Thoracic aorta (tissue), 2 donors: ENCODE measurements around the gene FAM72A. TPM values are rescaled to one million over a fixed set of nuclear protein-coding genes. Genes with fewer than 3 reads are reported as not detected.
A peak's percentile ranks its signal among the peaks of the same experiment; 100 is the strongest.
"Not testable (repeated sequence)": the region's sequence is repeated elsewhere in the genome, so short reads cannot be mapped to it uniquely, and the experiment has no call there.

Source experiments
- ATAC-seq: fragments of 150-250 bp; one replicate; pipeline ENCODE4 v1.8.0; 2017; ENCODE audit warnings: low read depth; ENCODE audit not compliant: insufficient number of reproducible peaks, low FRiP score
- DNase-seq: peaks from one replicate; pipeline ENCODE4 v3.0.0-alpha.2; 2020; ENCODE audit warnings: low spot score
- H3K27ac ChIP-seq, 2 donors: fragments of 200-600 bp; sonication (generic); 1 replicate in 1 of 2; 2 replicates in 1 of 2; pipeline ENCODE4 v1.5.1; 2016; ENCODE audit warnings: mild to moderate bottlenecking in 2 of 2, moderate library complexity in 2 of 2
- H3K27me3 ChIP-seq: fragments of 200-600 bp; sonication (generic); replicated peaks from 2 replicates; pipeline ENCODE4 v1.6.0; 2016; ENCODE audit warnings: mild to moderate bottlenecking; ENCODE audit not compliant: insufficient read depth
- H3K36me3 ChIP-seq: fragments of 200-600 bp; sonication (generic); one replicate; pipeline ENCODE4 v1.5.1; 2016
- H3K4me1 ChIP-seq, 2 donors: fragments of 200-600 bp; sonication (generic); 1 replicate in 1 of 2; 2 replicates in 1 of 2; pipeline versions ENCODE4 v1.5.1 to v1.6.0; 2016; ENCODE audit warnings: low read depth in 2 of 2, mild to moderate bottlenecking in 1 of 2; ENCODE audit not compliant: control insufficient read depth in 1 of 2
- H3K4me3 ChIP-seq: fragments of 200-600 bp; sonication (generic); 2 replicates; pipeline ENCODE4 v1.5.1; 2016; ENCODE audit warnings: mild to moderate bottlenecking
- H3K9me3 ChIP-seq: fragments of 200-600 bp; sonication (generic); 2 replicates; pipeline ENCODE4 v1.5.1; 2016
- total RNA-seq, 2 donors: library from RNA; depleted of rRNA; stranded (reverse); fragments of >200 nt; gene quantifications; one replicate each; pipeline versions ENCODE4 v1.1.0 to v1.2.3, GENCODE V29; 2016

FAM72A gene
- total RNA-seq, 2 donors from 2014 or later, result 2.8 to 4.9 TPM

DNA sequence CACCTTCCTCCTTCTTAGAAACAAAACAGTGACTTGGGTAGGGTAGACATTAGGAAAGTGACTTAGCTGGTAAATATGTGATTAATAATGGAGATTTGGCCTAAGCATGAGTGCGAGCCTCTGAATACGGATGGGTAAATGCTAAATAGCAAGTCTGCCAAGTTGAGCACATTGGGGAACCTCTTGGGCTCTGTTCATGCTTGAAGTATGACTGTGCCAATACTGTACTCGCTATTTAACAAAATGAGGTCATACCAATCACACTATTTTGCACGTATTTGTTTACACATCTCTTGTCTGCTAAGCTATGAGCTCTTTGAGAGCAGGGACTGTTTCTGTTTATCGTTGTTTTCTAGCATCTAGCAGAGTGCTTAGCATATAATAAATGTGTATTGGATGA is 24.2 kb upstream of the FAM72A start:
- not testable (repeated sequence) for H3K4me1 ChIP-seq, H3K27me3 ChIP-seq, H3K27ac ChIP-seq, ATAC-seq, H3K9me3 ChIP-seq, DNase-seq, H3K4me3 ChIP-seq, H3K36me3 ChIP-seq

GRCh38 chr1:206225386-206225785 is 22.7 kb upstream of the FAM72A start:
- not testable (repeated sequence) for DNase-seq, H3K4me3 ChIP-seq, H3K4me1 ChIP-seq, H3K27ac ChIP-seq, H3K36me3 ChIP-seq, ATAC-seq, H3K9me3 ChIP-seq, H3K27me3 ChIP-seq

DNA sequence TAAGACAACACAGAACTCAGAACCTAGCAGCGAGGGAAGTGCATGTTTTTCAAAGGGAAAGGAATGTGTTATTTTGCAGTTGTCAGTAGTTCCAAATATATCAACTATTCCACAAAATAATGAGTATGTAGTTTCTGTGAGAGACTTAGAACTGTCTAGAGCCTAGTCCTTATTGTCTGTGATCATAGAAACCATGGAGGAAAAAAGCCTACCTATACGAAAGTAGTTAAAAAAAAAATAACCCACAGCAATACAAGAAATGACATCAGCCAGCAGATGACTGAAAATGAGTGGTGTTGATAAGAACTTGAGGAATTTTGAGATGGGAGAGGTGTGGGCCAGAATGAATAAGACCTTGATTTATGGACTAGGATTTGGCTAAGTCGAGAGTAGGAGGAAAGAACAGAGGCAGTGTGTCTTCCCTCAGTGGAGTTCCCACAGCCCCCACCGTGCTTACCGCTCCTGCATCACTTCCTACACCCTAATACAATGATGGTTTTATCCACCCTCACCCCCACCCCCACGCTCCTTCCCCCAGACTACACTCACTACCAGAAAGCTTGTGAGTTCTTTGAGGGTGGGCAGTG is 21.6 kb upstream of the FAM72A start:
- not testable (repeated sequence) for H3K9me3 ChIP-seq, H3K36me3 ChIP-seq

DNA sequence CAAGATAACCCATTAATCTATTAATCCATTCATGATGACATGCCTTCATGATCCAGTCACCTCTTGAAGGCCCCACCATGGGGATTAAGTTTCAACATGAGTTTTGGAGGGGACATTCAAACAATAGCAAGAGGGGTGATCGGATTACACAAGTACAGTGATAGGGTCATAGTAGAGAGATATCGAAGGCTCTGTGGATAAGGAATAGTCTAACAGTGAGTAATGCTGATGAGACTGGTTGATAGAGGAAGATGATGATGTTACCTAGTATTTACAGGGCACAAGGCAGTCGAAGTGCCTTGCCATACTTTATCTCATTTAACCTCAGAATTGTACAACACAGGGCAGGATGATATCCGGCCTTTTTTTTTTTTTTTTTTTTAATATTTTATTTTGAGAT is 18.9 kb upstream of the FAM72A start:
- H3K4me1 ChIP-seq, H3K9me3 ChIP-seq, DNase-seq, H3K27me3 ChIP-seq, ATAC-seq, H3K36me3 ChIP-seq, H3K27ac ChIP-seq, H3K4me3 ChIP-seq: not testable (repeated sequence)

More for the DNA sequence above, 21.6 kb upstream of the FAM72A start:
- H3K27me3 ChIP-seq, H3K4me3 ChIP-seq, ATAC-seq, DNase-seq, H3K27ac ChIP-seq, H3K4me1 ChIP-seq: not testable (repeated sequence)

- not testable (repeated sequence) for ATAC-seq, H3K36me3 ChIP-seq, H3K4me1 ChIP-seq, H3K9me3 ChIP-seq, H3K27me3 ChIP-seq, DNase-seq
- Histone ChIP-seq H3K4me3 (peak overlapping the region; percentile 43), H3K27ac (peak overlapping the region in 1 of 2 donors; percentile 16)
Measured at GRCh38 chr1:206220332-206221000, 17.8 kb upstream of the FAM72A start.

- H3K36me3 ChIP-seq, ATAC-seq, H3K27me3 ChIP-seq, DNase-seq, H3K4me1 ChIP-seq, H3K9me3 ChIP-seq: not testable (repeated sequence)
- peak overlapping the region; percentile 43 for H3K4me3 ChIP-seq
- peak overlapping the region in 1 of 2 donors; percentile 16 for H3K27ac ChIP-seq
Measured at GRCh38 chr1:206219514-206220331, 17.1 kb upstream of the FAM72A start.

DNA sequence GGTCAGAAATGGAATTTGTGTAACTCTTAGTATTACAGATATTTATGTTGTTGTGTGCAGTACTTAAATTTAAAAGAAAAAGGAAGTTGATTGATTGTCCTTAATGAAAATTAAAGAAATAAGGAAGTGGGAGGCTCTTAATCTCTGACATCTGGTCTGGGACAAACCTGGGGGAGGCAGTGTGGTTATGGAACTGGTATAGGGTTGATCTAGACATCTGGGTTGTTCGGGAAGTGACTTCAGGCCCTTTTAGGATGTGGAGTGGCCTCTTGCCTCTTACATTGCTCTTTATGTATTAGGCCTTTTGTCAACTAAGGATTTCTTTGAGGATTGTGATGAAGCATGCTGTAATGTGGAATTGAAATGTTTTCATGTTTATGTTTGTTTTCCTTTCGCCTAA is 16.1 kb upstream of the FAM72A start:
- DNase-seq, H3K9me3 ChIP-seq, H3K4me1 ChIP-seq, H3K4me3 ChIP-seq, H3K36me3 ChIP-seq, H3K27ac ChIP-seq, ATAC-seq, H3K27me3 ChIP-seq: not testable (repeated sequence)

DNA sequence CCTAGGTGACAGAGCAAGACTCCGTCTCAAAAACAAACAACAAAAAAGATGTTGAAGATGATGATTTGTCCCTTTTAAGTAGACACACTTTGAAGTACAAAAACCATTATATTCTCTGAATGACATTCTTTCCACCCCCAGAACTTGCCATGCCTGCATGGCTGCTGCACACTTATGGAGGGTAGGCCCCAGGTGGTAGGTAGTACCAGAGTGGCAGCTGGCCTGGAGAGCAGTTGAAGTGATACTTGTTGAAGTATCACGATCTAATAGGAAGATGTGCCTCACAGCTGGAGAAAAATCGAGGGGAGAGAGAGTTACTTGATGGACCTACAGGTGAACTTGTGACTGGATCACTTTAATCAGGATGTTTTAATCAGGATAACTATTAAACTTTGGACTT is 15.6 kb upstream of the FAM72A start:
- H3K9me3 ChIP-seq, H3K27me3 ChIP-seq, H3K4me3 ChIP-seq, DNase-seq, ATAC-seq, H3K36me3 ChIP-seq, H3K4me1 ChIP-seq, H3K27ac ChIP-seq: not testable (repeated sequence)

DNA sequence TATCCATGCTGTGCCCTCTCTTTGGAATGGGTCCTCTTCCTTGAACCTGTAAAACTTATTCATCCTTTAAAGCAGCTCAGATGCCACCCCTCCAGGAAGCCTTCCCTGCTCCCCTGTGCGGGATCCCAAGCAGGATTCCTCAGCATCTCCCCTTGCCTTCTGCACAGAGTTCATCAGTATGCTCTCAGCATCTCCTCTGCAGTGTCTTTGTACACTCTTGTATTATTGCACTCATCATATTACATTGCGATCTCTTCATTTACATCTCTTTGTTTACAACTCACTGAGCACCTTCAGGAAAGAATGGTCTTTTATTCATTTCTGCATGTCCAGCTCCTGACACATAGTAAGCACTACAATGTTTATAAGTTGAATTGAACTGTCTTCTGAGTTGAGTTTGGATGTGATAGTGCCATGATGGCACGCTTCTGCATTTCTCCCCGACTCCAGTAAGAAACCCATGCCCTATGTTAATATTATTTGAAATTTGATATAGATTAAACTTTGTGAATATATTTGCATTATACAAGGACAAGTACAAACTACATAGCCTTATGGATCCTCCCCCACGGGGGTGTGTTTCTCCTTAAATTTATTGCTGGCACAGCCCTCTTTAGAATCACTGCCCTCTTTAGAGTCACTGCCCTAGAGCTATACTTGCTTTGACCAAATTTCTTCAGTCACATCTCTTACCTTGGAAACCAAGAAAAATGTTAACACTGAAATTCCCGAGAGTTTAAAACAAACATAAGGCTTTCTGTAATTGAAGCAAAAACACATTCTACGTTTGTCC is 13.2 kb upstream of the FAM72A start:
- H3K4me3 ChIP-seq, ATAC-seq, H3K36me3 ChIP-seq: not testable (repeated sequence)

DNA sequence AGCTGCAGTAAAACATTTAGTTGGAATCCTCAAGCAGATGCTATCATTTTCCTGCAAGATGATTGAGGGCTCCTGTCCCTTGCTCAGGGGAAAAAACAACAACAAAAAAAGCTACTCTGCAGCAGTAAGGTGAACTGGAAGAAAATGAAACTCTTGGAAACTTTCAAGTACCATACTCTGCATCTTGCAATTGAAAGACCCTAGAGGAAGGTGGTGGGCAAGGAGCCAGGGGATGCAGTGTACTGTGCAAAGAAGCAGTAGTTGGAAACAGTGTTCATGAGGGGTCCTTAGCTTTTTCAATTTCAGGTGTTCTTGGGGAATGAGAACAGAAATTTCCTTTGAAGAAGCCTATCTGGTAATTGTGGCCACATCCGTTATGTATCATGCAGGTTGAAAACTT is 8.2 kb upstream of the FAM72A start:
- H3K36me3 ChIP-seq, H3K4me1 ChIP-seq, H3K27ac ChIP-seq, H3K9me3 ChIP-seq, H3K27me3 ChIP-seq, ATAC-seq, H3K4me3 ChIP-seq, DNase-seq: not testable (repeated sequence)

More for the DNA sequence above, 13.2 kb upstream of the FAM72A start:
- H3K9me3 ChIP-seq, DNase-seq, H3K27me3 ChIP-seq, H3K27ac ChIP-seq, H3K4me1 ChIP-seq: not testable (repeated sequence)

GRCh38 chr1:206205569-206205968 is 2.9 kb upstream of the FAM72A start:
- not testable (repeated sequence) for H3K9me3 ChIP-seq, H3K36me3 ChIP-seq, ATAC-seq, H3K4me1 ChIP-seq, H3K27ac ChIP-seq, H3K27me3 ChIP-seq, DNase-seq
- peak overlapping the region; percentile 64 for H3K4me3 ChIP-seq

DNA sequence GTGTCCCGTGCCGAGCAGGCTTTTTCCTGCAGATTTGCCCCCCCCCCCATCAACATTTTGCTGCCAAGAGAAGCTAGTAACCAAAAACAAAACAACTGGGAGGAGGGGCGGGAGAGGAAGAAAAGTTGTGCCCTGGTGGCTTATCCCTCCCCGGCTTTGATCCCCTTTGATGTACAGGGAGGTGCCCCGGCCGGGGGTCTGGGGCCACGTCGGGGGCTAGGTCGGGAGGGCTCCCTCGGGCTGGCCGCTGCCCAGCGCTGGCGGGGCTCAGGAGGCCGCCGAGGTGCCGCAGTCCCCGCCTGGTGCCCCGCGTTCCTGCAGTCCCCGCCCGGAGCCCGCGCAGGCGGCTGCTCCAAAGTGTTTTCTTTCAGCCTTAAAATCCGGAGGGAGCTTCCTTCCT is 2.2 kb upstream of the FAM72A start:
- H3K27me3 ChIP-seq, H3K36me3 ChIP-seq, DNase-seq, H3K4me1 ChIP-seq, ATAC-seq, H3K9me3 ChIP-seq: not testable (repeated sequence)
- Histone ChIP-seq H3K4me3 (peak overlapping the region; percentile 75), H3K27ac (peak overlapping the region; percentile 47 to 75)
